ENCODE data around the gene ZMAT5. TPM values are rescaled to one million over a fixed set of nuclear protein-coding genes. Genes with fewer than 3 reads are reported as not detected.

Gene ZMAT5
- total RNA-seq, 1 donor, result 14.2 TPM

- no peak for DNase-seq (ENCODE audit: low read depth)
- no peak overlapping the region for H3K4me3 ChIP-seq (ENCODE audit: low read depth, low read length)
- TF ChIP-seq CTCF (IDR thresholded peaks at IDR 0.05; ENCODE audit: insufficient read depth, low read depth, low read length), result no peak
These were observed 32.0 kb downstream of the ZMAT5 start for GRCh38 chr22:29734838-29735237.

- no peak overlapping the region for H3K4me3 ChIP-seq (ENCODE audit: low read depth, low read length)
- DNase-seq (ENCODE audit: low read depth), result no peak
- no peak for TF ChIP-seq CTCF (IDR thresholded peaks at IDR 0.05; ENCODE audit: insufficient read depth, low read depth, low read length)
These were observed 32.4 kb downstream of the ZMAT5 start for GRCh38 chr22:29734406-29734805.

GRCh38 chr22:29733362-29734201 lies 33.2 kb downstream of the ZMAT5 start:
- DNase-seq (ENCODE audit: low read depth), result peak; percentile 47
- no peak for TF ChIP-seq CTCF (IDR thresholded peaks at IDR 0.05; ENCODE audit: insufficient read depth, low read depth, low read length)
- H3K4me3 ChIP-seq (ENCODE audit: low read depth, low read length), result no peak overlapping the region

GRCh38 chr22:29732883-29733282 lies 33.9 kb downstream of the ZMAT5 start:
- no peak overlapping the region for H3K4me3 ChIP-seq (ENCODE audit: low read depth, low read length)
- TF ChIP-seq CTCF (IDR thresholded peaks at IDR 0.05; ENCODE audit: insufficient read depth, low read depth, low read length), result no peak
- DNase-seq (ENCODE audit: low read depth), result no peak

- no peak for TF ChIP-seq CTCF (IDR thresholded peaks at IDR 0.05; ENCODE audit: insufficient read depth, low read depth, low read length)
- no peak overlapping the region for H3K4me3 ChIP-seq (ENCODE audit: low read depth, low read length)
- DNase-seq (ENCODE audit: low read depth), result no peak
These were observed 35.6 kb downstream of the ZMAT5 start for GRCh38 chr22:29731058-29731850.

- DNase-seq (ENCODE audit: low read depth), result no peak
- TF ChIP-seq CTCF (IDR thresholded peaks at IDR 0.05; ENCODE audit: insufficient read depth, low read depth, low read length), result no peak
- no peak overlapping the region for H3K4me3 ChIP-seq (ENCODE audit: low read depth, low read length)
These were observed 37.6 kb downstream of the ZMAT5 start for GRCh38 chr22:29729161-29729560.
